ENCODE data around the gene CHRNA10. TPM values are rescaled to one million over a fixed set of nuclear protein-coding genes. Genes with fewer than 3 reads are reported as not detected.

The CHRNA10 gene
- total and polyA plus RNA-seq, 10 donors: 0.85 to 5.0 (median 2.0) TPM

DNA sequence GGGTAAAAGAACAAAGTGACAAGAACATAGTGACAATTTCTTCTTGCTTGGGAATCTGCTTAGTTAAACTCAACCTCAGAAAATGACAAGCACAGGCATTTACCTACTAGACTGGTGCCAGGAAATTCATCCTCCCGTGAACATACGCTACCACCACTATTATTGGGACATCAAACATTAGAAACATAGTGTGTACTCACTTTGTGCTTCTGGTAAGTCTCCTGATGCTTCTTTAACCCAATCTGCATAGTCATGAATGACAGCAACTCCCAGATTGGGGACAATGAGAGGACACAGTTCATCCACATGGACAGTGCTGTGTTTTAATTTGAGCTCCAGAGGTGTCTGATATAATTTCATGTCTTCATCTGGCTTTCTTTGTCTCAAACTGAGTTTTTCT is 29.2 kb upstream of the CHRNA10 start:
- H3K4me3 ChIP-seq: no peak overlapping the region
- TF ChIP-seq POLR2A (IDR thresholded peaks at IDR 0.05) (no peak), POLR2AphosphoS5 (IDR thresholded peaks at IDR 0.05) (no peak)
- TF ChIP-seq, protein P1, sequence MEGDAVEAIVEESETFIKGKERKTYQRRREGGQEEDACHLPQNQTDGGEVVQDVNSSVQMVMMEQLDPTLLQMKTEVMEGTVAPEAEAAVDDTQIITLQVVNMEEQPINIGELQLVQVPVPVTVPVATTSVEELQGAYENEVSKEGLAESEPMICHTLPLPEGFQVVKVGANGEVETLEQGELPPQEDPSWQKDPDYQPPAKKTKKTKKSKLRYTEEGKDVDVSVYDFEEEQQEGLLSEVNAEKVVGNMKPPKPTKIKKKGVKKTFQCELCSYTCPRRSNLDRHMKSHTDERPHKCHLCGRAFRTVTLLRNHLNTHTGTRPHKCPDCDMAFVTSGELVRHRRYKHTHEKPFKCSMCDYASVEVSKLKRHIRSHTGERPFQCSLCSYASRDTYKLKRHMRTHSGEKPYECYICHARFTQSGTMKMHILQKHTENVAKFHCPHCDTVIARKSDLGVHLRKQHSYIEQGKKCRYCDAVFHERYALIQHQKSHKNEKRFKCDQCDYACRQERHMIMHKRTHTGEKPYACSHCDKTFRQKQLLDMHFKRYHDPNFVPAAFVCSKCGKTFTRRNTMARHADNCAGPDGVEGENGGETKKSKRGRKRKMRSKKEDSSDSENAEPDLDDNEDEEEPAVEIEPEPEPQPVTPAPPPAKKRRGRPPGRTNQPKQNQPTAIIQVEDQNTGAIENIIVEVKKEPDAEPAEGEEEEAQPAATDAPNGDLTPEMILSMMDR (IDR thresholded peaks at IDR 0.05 in 8 of 11, conservative IDR thresholded peaks at IDR 0.05 in 3 of 11): no peak
- H3K9me3 ChIP-seq: no peaks in the 10 kb centered on the region
- H3K36me3 ChIP-seq: peaks cover 8 to 100% (median 93%) of the 10 kb centered on the region in 6 donors
- DNase-seq: no peak
- intact Hi-C loops (cut with DNase I; ENCODE audit: low total_unique reads): no loop called here
- H3K27ac ChIP-seq: no peak overlapping the region
- no peaks in the 10 kb centered on the region for H3K27me3 ChIP-seq (replicated peaks in 1 of 7)
- WGBS, 5 donors: 90 to 96% (median 92%) methylated on average over 2 of the region's 2 CpGs
- H3K4me1 ChIP-seq: no peaks in the 10 kb centered on the region

DNA sequence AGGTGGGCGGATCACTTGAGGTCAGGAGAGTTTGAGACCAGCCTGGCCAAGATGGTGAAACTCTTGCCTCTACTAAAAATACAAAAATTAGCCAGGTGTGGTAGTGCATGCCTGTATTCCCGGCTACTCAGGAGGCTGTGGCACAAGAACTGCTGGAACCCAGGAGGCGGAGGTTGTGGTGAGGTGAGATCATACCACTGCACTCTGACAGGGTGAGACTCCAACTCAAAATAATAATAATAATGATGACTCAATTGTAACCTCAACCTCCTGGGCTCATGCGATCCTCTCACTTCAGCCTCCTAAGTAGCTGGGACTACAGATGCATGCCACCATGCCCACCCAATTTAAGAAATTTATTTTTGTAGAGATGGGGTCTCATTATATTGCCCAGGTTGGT is 15.6 kb upstream of the CHRNA10 start:
- TF ChIP-seq, protein P1 (IDR thresholded peaks at IDR 0.05 in 8 of 11, conservative IDR thresholded peaks at IDR 0.05 in 3 of 11): no peak
- TF ChIP-seq POLR2AphosphoS5 (IDR thresholded peaks at IDR 0.05): no peak
- TF ChIP-seq POLR2A (IDR thresholded peaks at IDR 0.05): no peak
- H3K9me3 ChIP-seq: no peaks in the 10 kb centered on the region
- no peak for DNase-seq
- no peak overlapping the region for H3K4me3 ChIP-seq
- H3K4me1 ChIP-seq: no peaks in the 10 kb centered on the region
- intact Hi-C loops (cut with DNase I; ENCODE audit: low total_unique reads): no loop called here
- WGBS, 5 donors: 72 to 98% (median 96%) methylated on average over 4 of the region's 4 CpGs
- no peak overlapping the region for H3K27ac ChIP-seq
- peaks cover 0 to 100% (median 96%) of the 10 kb centered on the region in 6 donors for H3K36me3 ChIP-seq
- no peaks in the 10 kb centered on the region for H3K27me3 ChIP-seq (replicated peaks in 1 of 7)

DNA sequence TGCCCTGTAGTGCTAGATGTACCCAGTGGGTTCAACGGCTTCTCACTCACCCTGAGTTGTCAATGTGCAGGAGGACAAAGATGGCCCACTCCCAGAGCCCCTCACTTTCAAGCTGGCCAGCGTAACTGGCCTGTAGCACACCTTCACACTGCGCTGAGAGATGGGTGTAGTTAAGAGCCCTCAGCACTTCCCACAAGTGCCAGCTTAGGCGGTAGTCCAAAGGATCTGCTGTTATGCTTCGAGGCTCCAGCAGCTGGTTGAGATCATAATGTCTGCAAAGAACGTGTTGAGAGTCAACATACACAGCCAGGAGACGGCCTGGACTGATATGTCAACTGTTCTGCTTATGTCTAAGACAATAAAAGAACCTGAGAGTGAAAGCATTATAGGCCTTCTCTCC is 14.7 kb upstream of the CHRNA10 start:
- WGBS, 5 donors: 89 to 98% (median 93%) methylated on average over 7 of the region's 7 CpGs

DNA sequence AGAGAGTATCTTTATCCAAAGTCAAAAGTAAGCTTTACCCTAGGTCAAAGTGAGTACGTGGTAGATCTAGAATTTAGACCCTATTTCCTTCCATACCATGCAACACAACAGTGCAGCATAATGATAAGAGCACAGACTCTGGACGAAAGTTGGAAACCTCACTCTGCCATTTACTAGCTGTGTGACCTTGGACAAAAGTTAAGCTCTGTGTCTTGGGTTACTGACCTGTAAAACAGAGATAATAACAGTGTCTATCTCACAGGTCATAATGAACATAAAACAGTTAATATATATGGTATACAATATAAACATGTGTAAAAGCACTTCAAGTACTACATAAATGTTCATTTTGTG is 13.6 kb upstream of the CHRNA10 start:
- H3K27ac ChIP-seq: peak overlapping the region in 1 of 8 donors; percentile 15
- DNase-seq: no peak
- H3K36me3 ChIP-seq: peaks cover 0 to 100% (median 95%) of the 10 kb centered on the region in 6 donors
- TF ChIP-seq POLR2A (IDR thresholded peaks at IDR 0.05): no peak
- TF ChIP-seq, protein P1 (IDR thresholded peaks at IDR 0.05 in 8 of 11, conservative IDR thresholded peaks at IDR 0.05 in 3 of 11): no peak
- 78 to 88% (median 84%) methylated on average over 2 of the region's 2 CpGs for WGBS, 5 donors
- no peaks in the 10 kb centered on the region for H3K27me3 ChIP-seq (replicated peaks in 1 of 7)
- H3K4me3 ChIP-seq: no peak overlapping the region
- H3K9me3 ChIP-seq: no peaks in the 10 kb centered on the region
- intact Hi-C loops (cut with DNase I; ENCODE audit: low total_unique reads): no loop called here
- no peaks in the 10 kb centered on the region for H3K4me1 ChIP-seq

More for the DNA sequence above, 14.7 kb upstream of the CHRNA10 start:
- H3K9me3 ChIP-seq: no peaks in the 10 kb centered on the region
- no peaks in the 10 kb centered on the region for H3K4me1 ChIP-seq
- H3K27me3 ChIP-seq (replicated peaks in 1 of 7): no peaks in the 10 kb centered on the region
- TF ChIP-seq, protein P1 (IDR thresholded peaks at IDR 0.05 in 8 of 11, conservative IDR thresholded peaks at IDR 0.05 in 3 of 11): no peak
- peak in 1 of 3 donors; percentile 4 for TF ChIP-seq POLR2AphosphoS5 (IDR thresholded peaks at IDR 0.05)
- no peak for TF ChIP-seq POLR2A (IDR thresholded peaks at IDR 0.05)
- H3K4me3 ChIP-seq: no peak overlapping the region
- H3K27ac ChIP-seq: no peak overlapping the region
- no peak for DNase-seq
- H3K36me3 ChIP-seq: peaks cover 0 to 100% (median 96%) of the 10 kb centered on the region in 6 donors
- intact Hi-C loops (cut with DNase I; ENCODE audit: low total_unique reads): no loop called here

Measured in spleen (tissue), 11 donors.